GM21447 (cell line): ENCODE results near the gene RFX1.
"Not testable (repeated sequence)": the region's sequence is repeated elsewhere in the genome, so short reads cannot be mapped to it uniquely, and the experiment has no call there.

Experiments used
- ATAC-seq: cut with Tn5 transposase; IDR thresholded peaks from one replicate; pipeline ENCODE4 v1.9.1; 2021; ENCODE audit not compliant: unreplicated experiment

RFX1 gene

DNA sequence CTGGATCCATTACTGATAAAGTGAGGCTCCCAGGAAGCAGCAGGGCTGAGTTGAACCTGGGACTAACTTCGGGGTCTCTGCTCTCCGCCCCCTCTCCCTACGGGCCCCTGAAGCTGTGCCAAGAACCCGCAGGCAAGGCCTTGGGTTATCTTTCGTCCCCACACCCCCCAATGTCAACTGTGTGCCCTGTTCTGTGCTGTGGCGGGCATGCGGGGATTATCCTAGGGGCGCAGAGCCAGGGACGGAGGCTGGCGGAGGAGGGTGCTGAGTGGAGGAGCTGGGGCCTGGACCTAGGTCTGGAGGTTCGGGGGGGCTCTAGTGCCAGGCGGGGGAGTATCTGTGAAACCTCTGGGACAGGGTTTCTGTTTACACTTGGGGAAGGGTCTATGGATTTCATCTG lies 26.4 kb downstream of the RFX1 start:
- no peak for ATAC-seq

GRCh38 chr19:13979244-13979615 lies 26.9 kb downstream of the RFX1 start:
- ATAC-seq, result no peak

DNA sequence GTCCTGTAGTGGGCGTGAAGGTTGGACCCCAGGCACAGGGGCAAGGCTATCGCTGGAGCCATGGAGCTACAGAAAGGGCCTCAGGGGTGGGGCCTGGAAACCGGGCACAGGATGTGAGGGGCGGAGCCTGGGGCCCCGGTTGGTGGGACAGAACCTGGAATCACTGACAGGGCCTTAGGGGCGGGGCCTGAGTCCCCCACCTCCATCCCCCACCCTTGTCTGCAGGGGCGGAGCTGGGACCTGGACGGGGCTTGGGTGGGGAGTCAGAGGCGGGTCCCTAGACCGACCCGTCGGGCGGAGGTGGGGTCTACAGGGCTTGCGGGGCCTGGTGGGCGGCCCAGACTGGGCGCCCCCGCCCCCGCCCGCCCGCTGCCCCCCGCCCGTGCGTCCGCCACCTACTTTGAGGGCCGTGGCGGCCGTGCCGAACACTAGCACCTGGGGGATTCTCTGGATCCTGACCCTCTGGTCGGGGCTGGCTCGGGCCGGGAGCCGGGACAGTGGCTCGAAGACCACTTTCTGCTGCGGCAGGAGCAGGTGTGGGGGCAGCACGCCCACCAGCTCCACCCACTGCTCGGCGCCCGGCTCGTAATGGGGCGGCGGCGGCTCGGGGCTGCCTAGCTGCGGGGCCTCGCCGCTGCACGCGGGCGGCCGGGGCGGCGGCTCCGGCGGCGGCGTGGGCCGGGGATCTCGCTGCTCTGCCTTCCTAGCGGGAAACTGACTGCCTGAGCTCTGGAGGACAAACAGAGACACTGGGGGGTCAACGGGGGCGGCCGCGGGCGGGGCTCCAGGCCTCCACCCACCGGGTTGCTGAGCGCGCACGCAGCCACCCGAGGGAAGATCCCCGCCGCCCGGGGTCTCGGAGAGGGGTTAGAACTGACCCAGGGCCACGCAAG lies 27.5 kb downstream of the RFX1 start:
- no peak for ATAC-seq

GRCh38 chr19:13977803-13978202 lies 28.3 kb downstream of the RFX1 start:
- ATAC-seq, result no peak

DNA sequence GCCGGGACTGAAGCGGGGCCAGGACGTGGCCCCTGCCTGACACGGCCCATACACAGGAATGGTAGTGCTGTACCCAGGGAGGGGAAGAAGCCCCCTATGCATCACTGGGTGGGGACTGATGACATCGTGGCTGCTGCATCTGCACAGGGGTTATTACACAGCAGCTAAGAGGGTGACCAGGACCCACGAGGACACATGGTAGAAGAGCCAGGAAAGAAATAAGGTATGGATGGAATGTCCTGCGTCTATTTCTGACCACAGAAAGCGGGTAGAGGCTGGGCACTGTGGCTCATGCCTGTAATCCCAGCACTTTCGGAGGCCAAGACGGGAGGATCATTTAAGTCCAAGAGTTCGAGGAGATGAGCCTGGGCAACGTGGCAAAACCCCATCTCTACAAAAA lies 29.7 kb downstream of the RFX1 start:
- no peak for ATAC-seq

- no peak for ATAC-seq
Observed at GRCh38 chr19:13975870-13976269, 30.2 kb downstream of the RFX1 start.

DNA sequence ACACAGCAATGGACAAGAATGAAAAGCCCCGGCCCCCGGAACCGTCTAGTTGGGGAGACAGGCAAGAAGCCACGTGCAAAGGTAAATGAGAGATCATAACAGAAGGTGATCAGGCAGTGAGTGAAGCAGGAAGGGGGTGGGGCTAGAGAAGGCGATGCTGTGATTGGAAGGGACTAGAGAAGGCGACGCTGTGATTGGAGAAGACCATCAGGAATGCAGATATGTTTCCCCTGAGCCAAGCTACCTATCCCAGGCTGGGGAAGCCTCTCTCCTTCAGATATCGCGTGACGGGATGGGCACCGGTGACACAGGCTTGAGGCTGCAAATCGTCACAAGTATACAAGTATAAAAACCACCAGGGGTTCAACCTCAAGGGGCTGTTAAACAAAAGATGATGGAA lies 32.0 kb downstream of the RFX1 start:
- no peak for ATAC-seq

DNA sequence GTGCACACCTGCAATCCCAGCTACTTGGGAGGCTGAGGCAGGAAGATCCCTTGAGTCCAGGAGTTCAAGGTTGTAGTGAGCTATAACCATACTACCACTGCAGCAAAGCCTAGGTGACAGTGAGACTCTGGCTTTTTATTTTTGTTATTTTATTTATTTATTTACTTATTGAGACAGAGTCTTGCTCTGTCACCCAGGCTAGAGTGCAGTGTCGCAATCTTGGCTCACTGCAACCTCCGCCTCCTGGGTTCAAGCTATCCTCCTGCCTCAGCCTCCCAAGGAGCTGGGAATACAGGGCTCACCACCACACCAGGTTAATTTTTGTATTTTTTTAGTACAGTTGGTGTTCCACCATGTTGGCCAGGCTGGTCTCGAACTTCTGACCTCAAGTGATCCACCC lies 32.6 kb downstream of the RFX1 start:
- not testable (repeated sequence) for ATAC-seq

DNA sequence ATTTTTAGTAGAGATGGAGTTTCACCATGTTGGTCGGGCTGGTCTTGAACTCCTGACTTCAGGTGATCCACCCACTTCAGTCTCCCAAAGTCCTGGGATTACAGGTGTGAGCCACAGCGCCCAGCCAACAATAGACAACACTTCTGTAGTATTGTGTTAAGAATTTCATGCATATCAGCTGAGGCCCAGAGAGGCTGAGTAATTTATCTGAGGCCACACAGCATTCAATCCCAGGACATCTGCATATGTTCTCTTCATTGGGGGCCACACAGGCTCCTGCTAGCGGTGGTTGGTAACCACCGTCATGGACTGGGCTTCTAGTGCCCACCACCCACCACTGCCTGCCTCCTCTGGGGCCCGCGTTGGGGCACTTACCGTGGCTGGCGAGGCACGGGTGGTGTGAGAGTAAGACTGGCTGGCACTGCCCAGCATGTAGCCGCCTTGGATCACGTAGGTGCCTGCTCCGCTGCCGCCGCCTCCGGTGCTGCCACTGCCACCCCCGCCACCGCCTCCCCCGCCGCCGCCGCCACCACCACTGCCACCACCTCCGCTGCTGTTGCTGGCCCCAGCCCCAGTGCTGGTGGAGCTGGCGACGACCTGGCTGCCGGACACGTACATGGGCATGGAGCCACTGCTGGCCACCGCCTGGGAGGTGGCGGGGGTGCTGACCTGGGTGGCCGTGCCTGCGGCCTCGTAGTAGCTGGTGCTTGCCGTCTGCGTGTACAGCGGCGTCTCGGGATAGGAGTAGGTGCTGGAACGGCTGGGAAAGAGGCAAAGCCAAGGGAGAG lies 33.6 kb downstream of the RFX1 start:
- no peak for ATAC-seq

DNA sequence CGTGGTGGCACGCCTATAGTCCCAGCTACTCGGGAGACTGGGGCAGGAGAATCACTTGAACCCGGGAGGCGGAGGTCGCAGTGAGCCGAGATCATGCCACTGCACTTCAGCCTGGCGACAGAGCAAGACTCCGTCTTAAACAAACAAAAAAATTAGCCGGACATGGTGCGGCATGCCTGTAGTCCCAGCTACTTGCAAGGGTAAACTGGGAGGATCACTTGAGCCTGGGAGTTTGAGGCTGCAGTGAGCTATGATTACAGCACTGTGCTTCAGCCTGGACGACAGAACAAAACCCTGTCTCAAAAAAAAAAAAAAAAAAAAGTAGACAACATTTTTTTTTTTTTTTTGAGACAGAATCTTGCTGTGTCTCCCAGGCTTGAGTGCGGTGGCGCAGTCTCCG lies 34.3 kb downstream of the RFX1 start:
- not testable (repeated sequence) for ATAC-seq

GRCh38 chr19:13969897-13970296 lies 36.2 kb downstream of the RFX1 start:
- no peak for ATAC-seq

DNA sequence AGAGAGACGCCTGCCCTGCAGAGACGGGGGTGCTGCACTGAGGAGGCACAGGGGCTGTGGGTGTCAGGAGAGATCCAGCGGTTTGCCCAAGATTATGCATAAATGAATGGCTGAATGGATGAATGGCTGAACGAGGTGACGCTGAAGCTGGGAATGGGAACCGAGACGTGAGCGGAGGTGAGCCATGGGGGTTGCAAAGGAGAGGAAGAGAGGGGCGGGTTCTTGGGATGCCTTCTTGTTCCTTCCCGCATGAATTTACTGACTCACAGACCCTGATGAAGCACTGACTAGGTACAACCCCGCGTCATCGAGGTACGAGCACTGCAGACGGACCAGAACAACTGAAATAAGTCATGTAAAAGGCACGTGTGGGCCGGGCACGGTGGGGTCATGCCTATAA lies 37.1 kb downstream of the RFX1 start:
- no peak for ATAC-seq

DNA sequence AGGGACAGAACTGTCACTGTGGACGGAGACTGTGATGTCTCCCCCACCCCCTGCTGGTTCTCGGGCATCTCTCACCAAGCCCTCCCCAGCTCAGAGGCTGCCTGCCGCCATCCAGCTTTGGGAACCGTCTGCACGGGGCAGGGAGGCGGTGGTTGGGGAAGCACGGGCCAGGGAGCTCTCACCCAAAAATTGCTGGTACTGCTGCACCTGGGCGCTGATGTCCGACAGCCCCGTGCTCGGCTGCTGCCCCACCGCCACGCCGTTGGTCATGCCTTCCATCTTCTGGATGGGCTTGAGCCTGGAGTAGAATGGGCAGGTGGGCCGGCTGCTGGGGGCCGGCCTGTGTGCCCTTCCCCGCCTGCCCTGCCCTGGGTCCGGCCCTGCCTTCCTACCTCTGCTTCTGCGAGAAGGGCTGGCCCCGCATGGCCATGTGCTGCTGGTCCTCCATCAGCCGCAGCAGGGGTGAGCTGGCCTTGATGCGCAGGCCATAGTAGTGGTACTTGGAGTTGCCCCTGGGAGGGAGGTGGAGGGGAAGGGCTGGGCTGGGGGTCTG lies 37.7 kb downstream of the RFX1 start:
- no peak for ATAC-seq

DNA sequence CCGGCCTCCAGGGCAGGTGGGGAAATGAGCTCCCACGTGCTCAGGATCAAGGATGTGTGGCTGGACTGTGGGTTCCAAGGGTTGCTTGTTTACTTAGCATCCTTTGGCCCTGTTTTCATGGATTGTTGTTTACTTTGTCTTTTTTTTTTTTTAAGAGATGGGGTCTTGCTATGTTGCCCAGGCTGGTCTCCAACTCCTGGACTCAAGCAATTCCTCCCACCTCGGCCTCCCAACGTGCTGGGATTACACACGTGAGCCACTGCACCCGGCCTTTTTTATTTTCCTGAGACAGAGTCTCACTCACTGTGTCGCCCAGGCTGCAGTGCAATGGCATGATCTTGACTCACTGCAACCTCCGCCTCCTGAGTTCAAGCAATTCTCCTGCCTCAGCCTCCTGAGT lies 38.9 kb downstream of the RFX1 start:
- not testable (repeated sequence) for ATAC-seq

DNA sequence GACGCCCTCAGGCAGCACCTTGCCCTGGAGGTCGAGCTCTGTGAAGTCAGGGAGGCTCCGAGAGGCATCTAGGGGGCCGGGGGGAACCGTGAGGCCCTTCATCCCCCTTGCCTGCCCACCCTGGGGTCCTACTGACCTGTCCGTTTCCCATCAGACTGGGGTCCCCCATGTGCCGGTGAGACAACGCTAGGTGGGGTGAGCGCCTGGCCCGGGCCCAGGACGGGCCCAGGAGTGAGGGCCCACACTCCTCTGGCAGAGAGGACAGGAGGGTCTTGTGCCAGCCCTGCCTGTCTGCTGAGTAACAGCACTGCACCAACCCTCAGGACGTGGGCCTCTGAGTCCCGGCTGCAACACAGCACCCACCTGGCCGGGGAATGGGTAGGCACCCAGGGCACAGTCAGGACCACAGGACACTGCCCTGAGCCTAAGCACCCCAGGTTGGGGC lies 39.4 kb downstream of the RFX1 start:
- no peak for ATAC-seq

DNA sequence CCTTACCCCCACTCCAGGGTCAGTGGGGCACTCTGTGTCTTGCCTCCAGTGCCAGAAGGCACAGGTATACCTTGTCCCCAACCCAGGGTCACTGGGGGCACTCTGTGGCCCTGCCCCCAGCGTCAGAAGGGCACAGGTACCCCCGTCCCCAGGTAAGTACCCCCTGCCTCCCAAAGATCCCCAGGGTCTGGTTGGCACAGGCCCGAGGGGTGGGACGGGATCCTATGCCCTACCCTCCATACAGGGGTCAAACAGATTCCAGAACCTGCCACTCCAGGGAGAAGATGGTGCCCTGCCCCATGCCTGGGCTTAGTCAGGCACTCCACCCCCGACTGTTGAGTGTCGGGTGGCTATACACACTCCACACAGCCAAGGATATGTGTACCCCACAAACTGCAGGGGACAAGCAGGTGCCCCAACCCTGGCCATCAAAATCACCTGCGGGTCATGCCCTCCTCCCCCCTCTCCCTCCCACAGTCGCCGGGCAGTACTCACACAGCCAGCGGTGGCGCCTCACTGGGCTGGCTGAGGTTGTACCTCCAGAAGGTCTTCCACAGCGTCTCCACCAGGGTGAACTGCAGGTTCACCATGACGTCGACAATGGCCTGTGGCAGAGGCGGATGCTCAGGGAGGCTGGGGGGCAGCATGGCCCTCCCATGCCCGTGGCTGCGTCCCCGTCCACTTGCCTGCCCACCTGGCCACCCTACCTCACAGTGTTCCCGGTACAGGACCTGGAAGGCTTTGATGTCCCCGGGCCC lies 40.0 kb downstream of the RFX1 start:
- ATAC-seq, result no peak

DNA sequence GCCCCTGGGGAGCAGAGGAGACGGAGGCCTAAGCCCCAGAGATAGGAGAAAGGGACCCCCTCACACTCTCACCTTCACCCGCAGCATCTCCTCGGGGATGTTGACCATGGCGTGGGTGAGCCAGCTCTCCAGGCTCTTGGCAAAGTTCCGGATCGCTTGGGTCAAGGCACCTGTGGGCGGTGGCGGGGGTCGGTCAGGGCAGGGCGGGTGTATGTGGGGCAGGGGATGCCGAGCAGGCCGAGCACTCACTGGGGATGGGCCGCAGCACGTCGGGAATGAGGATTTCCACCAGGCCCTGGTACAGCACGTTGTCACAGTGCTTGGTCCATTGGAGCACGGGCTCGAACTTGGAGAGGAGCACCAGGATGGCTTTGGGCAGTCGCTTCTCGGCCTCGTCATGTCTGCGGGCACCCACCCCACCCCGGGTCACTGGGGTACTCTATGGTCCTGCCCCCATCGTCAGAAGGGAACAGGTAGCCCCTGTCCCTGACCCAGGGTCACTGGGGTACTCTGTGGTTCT lies 40.7 kb downstream of the RFX1 start:
- ATAC-seq, result no peak

DNA sequence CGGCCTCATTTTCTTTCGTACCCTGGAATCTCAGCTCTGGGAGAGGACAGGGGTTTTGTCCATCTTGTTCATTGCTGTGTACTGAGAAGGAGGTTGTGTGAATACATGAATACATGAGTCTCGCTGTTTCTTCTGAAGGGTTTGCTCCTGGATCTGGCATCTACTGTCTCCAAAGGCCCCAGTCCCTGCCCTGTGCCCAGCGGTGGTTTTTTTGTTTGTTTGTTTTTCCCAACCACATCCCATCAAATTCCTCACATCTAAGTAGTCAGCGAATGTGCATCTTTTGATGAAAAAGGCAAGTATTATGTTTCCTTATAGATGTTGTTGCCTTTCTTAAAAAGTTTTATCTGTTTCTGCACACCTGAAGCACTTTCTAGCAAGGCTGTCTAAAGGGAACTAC lies 41.3 kb downstream of the RFX1 start:
- no peak for ATAC-seq

DNA sequence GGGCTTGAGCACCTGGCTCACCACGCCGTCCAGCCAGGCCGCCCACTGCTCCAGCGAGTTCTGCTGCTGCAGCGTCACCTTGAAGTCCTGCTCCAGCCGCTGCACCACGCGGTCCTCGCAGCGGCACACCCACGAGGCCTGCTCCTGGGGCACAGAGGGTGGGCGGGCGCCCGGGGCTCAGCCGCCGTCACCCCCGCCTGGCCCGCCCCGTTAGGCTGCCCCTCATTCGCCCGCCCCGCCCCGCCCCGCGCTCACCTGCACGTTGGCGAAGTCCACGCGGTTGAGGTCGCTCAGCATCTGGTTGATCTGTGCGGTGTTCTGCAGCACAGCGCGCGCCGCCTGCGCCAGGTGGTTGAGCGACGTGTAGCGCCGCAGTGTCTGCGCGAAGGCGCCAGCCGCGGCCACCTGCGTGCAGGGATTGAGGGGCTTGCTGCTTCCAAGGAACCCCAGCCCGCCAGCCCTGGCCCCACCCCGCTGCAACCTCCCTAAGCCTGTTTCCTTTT lies 42.5 kb downstream of the RFX1 start:
- no peak for ATAC-seq

DNA sequence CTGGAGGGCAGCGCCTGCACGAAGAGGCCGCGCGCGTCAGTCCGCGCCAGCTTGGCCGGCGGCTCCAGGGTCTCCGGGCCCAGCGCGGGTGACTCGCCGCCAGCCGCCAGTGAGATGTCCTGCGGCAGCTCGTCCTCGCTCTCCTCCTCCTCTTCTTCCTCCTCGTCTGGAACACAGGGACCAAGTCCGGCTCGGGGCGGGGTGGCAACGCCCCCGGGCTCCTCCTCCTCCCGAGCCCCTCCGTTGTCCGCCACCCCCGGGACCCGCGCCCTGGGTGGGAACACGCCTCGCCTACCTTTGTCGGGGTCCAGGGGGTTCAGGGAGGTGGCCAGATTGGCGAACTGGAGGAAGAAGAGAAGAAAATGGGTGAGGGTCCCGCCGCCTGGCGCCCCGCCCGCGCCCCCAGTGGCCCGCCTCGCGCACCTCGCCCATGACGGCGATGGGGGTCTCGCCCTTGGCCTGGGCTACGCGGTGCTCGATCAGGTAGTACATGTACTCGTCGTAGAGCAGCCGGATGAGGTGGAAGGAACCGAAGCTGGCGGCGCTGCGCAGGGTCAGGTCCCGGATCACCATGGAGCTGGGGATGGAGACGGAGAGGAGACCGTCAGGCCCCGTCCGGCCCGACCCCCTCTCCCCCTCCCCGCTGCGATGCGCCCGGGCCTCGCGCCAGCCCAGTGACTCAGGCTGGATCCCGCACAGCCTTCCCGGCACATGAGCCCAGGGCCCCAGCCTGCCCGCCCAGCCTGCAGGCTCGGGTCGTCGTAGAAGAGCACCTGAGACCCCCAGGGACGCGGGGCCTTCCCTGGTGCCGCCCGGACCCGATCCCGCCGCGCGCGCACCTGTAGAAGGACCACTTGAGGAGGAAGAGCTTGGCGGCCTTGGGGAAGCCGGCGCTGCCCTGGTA lies 43.2 kb downstream of the RFX1 start:
- ATAC-seq, result no peak
